Right ventricle myocardium superior (tissue), 1 donor: ENCODE results near the gene VPS26C. TPM values are rescaled to one million over a fixed set of nuclear protein-coding genes. Genes with fewer than 3 reads are reported as not detected.
"Not testable (repeated sequence)": the region's sequence is repeated elsewhere in the genome, so short reads cannot be mapped to it uniquely, and the experiment has no call there.

Experiments
- ATAC-seq: fragments of 200-7000 bp; cut with Tn5 transposase; one replicate; pipeline ENCODE4 v1.9.1; 2020; ENCODE audit warnings: mild to moderate bottlenecking; ENCODE audit not compliant: poor library complexity
- DNase-seq: peaks from one replicate; pipeline ENCODE4 v3.0.0-alpha.2; 2020
- intact Hi-C: fragments of 100-400 bp; cut with DNase I; formaldehyde crosslinking; loops from one replicate; pipeline ENCODE4 v1.11.2; 2022
- total RNA-seq: library from RNA; stranded (reverse); fragmentation: NEBNext Ultra II Directional; extraction: Animal tissue kit (Norgen Biotek cat#: 25700); gene quantifications from one replicate; pipeline ENCODE4 v1.2.1, GENCODE V29; 2021
- donor health status: DM: no; HTN: yes; CAD: no; lungs with severe emphysema.

The VPS26C gene
- total RNA-seq, 1 donor from 2014 or later: 43.9 TPM

- DNase-seq (no peak), ATAC-seq (no peak)
- intact Hi-C loops: no loop called here
These were observed 29.4 kb downstream of the VPS26C start for GRCh38 chr21:37237764-37238163.

GRCh38 chr21:37237346-37237745 lies 29.8 kb downstream of the VPS26C start:
- DNase-seq (no peak), ATAC-seq (no peak)

GRCh38 chr21:37233551-37234146 lies 33.5 kb downstream of the VPS26C start:
- ATAC-seq (no peak), DNase-seq (no peak)
- intact Hi-C loops: no loop called here

More at GRCh38 chr21:37237346-37237745, 29.8 kb downstream of the VPS26C start:
- intact Hi-C loops: no loop called here

- no peak for DNase-seq
- no peak for ATAC-seq
- intact Hi-C loops: no loop called here
These were observed 34.7 kb downstream of the VPS26C start for GRCh38 chr21:37232274-37233018.

- intact Hi-C loops: no loop called here
- DNase-seq: no peak
- ATAC-seq: no peak
These were observed 35.5 kb downstream of the VPS26C start for GRCh38 chr21:37231671-37232070.

GRCh38 chr21:37231249-37231645 lies 35.9 kb downstream of the VPS26C start:
- intact Hi-C loops: no loop called here
- ATAC-seq: no peak

GRCh38 chr21:37230632-37231248 lies 36.4 kb downstream of the VPS26C start:
- intact Hi-C loops: no loop called here
- no peak for ATAC-seq
- no peak for DNase-seq

More at GRCh38 chr21:37231249-37231645, 35.9 kb downstream of the VPS26C start:
- no peak for DNase-seq

- ATAC-seq (no peak), DNase-seq (no peak)
- intact Hi-C loops: no loop called here
These were observed 39.1 kb downstream of the VPS26C start for GRCh38 chr21:37228003-37228400.

- intact Hi-C loops: no loop called here
- ATAC-seq (peak; percentile 20), DNase-seq (no peak)
These were observed 39.8 kb downstream of the VPS26C start for GRCh38 chr21:37227071-37228002.

- no peak for ATAC-seq
- no peak for DNase-seq
- intact Hi-C loops: no loop called here
These were observed 40.9 kb downstream of the VPS26C start for GRCh38 chr21:37226041-37226920.

GRCh38 chr21:37224861-37225839 lies 42.0 kb downstream of the VPS26C start:
- ATAC-seq: no peak
- intact Hi-C loops: no loop called here
- no peak for DNase-seq

GRCh38 chr21:37223804-37224345 lies 43.3 kb downstream of the VPS26C start:
- ATAC-seq (no peak), DNase-seq (no peak)
- intact Hi-C loops: no loop called here

- intact Hi-C loops, ATAC-seq, DNase-seq: not testable (repeated sequence)
These were observed 44.9 kb downstream of the VPS26C start for GRCh38 chr21:37222248-37222647.

- intact Hi-C loops: no loop called here
- DNase-seq (peak; percentile 99), ATAC-seq (peak; percentile 98)
These were observed 46.0 kb downstream of the VPS26C start for GRCh38 chr21:37220981-37221664.

GRCh38 chr21:37220433-37220980 lies 46.6 kb downstream of the VPS26C start:
- ATAC-seq: peak; percentile 68
- intact Hi-C loops: no loop called here
- peak; percentile 59 for DNase-seq
